SH-SY5Y (cell line): ENCODE measurements around the gene ATF3.

Experiments used
- GATA2 ChIP-seq: IDR thresholded peaks from 2 replicates; pipeline ENCODE4 v1.6.1; 2011; ENCODE audit warnings: mild to moderate bottlenecking, low read depth, low read length
- GATA3 ChIP-seq: IDR thresholded peaks from 2 replicates; pipeline ENCODE4 v1.6.1; 2011; ENCODE audit warnings: low read depth, mild to moderate bottlenecking, low read length, moderate library complexity

Gene ATF3

DNA sequence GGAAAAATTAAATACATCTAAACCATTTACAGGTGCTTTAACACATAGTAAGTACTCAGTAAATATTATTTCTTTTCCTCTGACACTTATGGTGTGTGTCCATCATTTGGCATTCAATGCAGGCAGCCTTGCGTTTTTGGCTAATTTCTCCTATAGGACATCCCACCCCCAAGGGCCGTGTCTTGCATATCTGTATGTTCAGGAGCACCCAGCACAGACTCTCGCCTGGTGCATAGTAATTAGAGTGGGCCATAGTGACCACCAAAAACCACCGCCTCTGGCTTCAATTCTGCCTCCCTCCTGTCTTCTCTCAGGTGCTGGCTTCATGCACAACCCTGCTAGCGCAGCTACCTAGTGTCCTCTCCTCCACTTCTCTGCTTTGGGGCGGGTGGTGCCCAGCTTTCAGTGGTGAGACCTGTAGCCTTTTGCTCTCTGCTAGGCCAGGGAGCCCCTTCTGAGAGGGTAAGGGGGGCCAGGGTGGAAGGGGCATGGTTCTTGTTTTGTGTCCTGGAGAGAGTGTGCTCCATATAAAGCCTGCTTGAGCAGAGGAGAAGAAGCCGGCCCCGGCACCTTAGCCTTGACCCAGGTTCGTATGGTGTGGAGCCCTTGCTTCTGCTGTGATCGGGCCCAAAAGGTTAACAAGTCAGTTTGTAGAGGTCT lies 57.7 kb downstream of the ATF3 start:
- TF ChIP-seq GATA3 (no peak), GATA2 (no peak)

DNA sequence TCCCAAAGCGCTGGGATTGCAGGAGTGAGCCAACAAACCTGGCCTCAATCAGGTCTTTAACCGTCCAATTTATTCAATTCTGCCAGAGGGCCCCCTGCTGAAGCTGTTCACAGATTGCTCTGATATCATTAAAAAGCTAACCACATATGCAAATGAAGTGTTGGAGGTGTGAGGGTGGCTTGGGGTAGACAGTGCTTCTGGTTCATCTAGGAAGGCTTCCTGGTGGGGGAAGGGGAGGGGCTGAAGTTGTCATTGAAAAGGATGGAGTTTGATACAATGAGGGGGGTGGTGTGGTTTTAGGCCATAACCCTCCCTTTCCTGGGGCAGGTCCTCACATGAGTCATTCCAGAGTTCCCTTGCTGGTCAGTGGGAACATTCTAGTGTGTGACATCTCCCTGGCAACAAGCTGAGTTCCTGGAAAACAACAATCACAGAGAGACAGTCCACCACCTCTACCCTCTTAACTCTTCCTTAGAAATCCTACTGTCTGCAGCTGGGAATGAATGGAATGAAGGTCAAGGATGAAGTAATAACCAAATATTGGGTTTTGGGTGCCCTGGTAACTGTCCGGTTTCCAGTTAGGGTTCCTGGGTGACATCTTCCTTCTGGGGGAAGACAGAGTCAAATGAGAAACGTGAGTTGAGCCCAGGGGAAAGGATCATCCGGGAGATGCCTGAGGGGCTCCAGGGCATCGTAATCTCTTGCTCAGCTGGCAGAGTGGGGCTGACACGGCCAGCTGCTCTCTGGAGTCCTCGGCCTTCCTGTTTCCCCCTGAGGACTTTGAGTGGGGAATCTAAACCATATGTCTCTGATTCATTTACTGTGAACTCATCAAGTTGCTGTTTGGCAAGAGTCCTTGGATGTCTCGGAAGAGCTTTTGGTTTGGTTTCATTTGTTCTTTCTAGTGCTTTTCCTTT lies 58.9 kb downstream of the ATF3 start:
- TF ChIP-seq GATA2 = peak; percentile 89
- TF ChIP-seq GATA3 = peak; percentile 26; the same call in 1 of the 2 replicates

DNA sequence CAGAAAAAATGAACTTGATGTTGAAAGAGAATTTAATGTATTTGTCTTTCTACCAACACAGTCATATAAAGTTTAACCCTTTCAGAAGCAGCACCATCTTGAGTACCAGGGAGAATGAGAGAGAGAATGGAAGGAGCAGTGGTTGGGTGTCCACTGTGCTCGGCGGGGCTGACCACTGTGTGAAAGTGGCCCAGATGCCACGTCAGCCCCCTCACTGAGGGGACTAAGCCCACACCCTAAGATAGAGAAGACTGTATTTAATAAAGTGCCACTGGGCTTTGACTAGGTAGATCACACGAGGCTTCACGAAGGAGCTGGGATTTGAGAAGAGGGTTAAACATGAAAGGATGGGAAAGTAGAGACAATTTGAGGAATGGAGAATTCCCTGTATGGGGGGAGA lies 59.9 kb downstream of the ATF3 start:
- TF ChIP-seq GATA2 (no peak), GATA3 (no peak)

GRCh38 chr1:212669102-212669501 lies 60.5 kb downstream of the ATF3 start:
- TF ChIP-seq GATA2 (no peak), GATA3 (no peak)

- TF ChIP-seq GATA2 = no peak
Observed at GRCh38 chr1:212669600-212669999, 61.0 kb downstream of the ATF3 start.

- TF ChIP-seq GATA3 = no peak
- no peak for TF ChIP-seq GATA2
Observed at GRCh38 chr1:212670301-212670700, 61.7 kb downstream of the ATF3 start.
